HG02798 (cell line): Measurements from ENCODE around the gene AFF1.

Experiments used
- ATAC-seq: cut with Tn5 transposase; IDR thresholded peaks from one replicate; pipeline ENCODE4 v1.9.1; 2021; ENCODE audit warnings: mild to moderate bottlenecking; ENCODE audit not compliant: unreplicated experiment, poor library complexity

Gene AFF1

DNA sequence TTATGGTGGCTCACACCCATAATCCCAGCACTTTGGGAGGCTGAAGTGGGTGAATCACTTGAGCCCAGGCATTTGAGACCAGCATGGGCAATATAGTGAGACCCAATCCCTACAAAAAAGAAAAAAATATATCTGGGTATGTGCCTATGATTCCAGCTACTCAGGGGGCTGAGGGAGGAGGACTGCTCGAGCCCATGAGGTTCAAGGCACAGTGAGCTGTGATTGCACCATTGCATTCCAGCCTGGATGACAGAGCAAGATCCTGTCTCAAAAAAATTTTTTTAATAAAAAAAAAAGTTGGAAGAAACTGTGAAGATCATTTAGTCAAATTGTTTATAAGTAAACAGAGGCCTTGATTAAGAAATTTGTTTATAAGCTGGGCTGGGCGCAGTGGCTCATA, 246.0 kb downstream of the AFF1 start:
- no peak for ATAC-seq

DNA sequence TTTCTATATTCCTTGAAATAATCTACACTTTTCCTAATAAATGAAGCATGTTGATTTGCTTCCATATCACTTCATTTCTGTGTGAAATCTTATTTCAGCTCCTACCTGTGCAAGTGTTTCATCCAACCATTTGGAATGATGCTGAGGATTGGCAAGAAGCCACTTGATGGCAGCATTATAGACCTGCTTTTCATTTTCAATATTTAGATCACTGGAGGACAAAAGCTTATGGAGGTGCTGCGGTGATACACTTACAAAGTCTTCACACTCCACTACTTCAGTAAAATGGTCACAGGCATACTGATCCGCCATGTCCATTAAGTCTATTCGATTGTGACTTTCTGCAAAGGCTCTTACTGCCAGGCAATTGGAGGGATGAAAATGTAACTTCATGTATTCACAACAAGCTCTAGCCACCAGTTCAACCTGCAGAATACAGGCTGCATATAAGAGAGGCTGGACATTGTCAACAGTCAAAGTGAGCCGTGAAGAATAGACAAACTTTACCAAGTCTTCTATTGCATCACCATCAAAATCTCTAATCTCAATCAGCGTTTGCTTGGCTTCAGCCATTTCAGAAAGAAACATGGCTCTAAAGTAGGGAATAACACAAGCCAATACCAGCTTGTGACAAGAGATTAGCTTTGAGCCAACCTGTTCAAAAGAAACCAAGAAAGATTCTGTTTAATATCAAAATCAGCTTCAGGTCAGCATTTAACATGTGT, 250.5 kb downstream of the AFF1 start:
- ATAC-seq: no peak

DNA sequence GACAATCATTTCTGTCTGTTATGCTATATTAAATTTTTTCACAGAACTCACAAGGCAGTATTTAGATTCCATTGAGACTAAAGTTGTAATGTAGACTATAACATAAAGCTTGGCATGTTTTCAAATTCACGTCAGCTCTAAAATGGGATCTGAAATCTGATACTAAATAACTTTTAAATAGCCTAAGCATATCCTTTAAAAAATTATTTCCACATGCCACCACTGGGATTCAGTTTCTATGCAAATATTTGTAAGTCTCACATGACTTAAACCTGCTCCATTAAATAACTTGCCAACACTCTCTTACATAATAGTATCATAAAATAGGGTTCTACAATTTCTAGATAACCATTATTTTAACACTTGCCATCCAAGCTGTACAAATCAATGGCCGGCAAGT, 253.2 kb downstream of the AFF1 start:
- no peak for ATAC-seq

DNA sequence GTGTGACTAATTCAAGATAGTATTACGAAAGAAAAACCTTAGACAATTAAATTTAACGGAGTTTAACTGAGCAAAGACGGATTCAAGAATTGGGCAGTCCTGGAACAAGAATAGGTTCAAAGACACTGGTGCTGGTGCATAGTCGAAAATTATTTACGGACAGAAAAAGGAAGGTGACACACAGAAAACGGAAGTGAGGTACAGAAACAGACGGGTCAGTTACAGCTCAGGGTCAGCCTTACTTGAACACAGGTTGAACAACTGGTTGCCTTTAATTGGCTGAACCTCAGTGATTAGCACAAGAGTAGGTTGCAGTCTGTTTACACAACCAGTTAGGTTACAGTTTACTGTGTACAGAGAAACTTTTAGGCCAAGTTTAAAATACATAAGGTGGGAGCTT, 254.1 kb downstream of the AFF1 start:
- ATAC-seq: no peak
